ENCODE data around the gene ATAD5.
"Not testable (repeated sequence)": the region's sequence is repeated elsewhere in the genome, so short reads cannot be mapped to it uniquely, and the experiment has no call there.

The ATAD5 gene

DNA sequence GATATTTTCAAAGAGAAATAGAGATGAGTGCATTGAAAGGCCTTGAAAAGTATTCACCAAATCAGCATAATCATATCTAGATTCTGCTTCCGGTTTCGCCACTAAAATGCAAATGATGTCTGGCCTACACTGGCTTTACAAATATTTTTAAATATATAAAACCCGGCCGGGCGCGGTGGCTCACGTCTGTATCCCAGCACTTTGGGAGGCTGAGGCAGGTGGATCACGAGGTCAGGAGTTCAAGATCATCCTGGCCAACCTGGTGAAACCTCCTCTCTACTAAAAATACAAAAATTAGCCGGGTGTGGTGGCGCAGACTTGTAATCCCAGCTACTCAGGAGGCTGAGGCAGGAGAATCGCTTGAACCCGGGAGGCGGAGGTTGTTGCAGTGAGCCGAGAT lies 8.8 kb upstream of the ATAD5 start:
- DNase-seq = not testable (repeated sequence)

GRCh38 chr17:30823421-30823820 lies 8.3 kb upstream of the ATAD5 start:
- DNase-seq = no peak

DNA sequence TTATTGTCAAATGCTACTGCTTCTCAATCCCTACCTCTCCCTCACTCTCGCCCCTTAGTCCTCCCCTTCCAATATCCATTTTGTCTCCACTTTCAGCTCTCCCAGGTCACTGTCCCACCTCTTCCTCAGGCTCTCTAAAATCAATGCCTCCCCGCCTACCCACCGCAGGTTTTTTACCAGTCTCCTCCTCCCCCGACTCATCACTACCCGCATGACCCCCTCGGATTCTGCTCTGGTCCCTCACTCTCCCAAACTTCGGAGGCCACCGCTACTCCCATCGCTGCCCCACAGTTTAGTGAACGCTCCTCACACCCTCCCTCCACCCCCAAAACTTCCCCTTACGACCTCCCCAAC lies 7.8 kb upstream of the ATAD5 start:
- no peak for DNase-seq

- DNase-seq = peak; percentile 88
Observed at GRCh38 chr17:30824356-30825145, 7.2 kb upstream of the ATAD5 start, which contains the start of gene CRLF3. Gene CRLF3 (minus strand): TSS chr17:30824692. CDS start chr17:30824651, 41 bp downstream.

DNA sequence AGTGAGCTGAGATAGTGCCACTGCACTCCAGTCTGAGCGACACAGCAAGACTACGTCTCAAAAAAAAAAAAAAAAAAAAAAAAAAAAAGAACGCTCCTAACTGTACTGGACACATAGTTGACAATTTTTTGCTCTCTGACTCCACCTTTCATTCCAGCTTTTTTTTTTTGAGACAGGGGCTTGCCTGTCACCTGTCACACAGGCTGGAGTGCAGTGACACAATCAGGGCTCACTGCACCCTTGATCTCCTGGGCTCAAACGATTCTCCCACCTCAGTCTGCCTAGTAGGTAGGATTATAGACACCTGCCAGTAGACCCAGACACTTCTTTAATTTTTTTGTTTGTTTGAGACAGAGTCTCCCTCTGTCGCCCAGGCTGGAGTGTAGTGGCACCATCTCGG lies 4.7 kb upstream of the ATAD5 start:
- no peak for DNase-seq

DNA sequence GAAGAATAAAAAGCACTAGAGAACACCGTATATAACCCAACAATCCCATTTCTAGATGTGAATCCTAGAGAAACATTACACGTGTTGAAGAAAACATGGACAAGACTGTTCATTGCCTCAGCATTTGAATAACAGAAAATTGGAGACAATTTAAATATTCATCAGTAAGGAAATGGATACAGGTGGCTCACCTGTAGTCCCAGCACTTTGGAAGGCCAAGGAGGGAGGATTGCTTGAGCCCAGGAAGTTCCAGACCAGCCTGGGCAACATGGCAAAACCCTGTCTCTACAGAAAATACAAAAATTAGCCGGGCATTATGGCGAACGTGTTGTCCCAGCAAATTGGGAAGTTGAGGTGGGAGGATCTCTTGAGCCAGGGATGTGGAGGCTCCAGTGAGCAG lies 2.7 kb upstream of the ATAD5 start:
- no peak for DNase-seq

DNA sequence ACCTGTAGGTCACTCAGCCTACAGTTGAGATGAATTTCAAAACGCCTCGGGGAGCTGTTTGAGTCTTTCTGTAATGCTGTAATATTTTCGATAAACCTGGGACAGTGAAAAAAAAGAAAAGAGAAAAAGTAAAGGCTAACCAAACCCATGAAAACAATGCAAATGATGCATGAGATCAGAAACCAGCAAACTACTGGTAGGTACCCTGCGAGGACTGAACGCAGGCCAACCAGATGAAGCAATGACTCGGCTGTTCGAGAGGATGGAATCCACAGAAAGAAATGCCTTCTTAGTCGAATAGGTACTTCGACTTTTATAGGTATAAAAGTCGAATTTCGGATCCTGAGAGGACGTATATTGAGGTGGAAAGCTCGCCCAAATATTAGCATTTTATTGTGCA lies 509 bp upstream of the ATAD5 start:
- no peak for DNase-seq

GRCh38 chr17:30832438-30833124 lies 815 bp downstream of the ATAD5 start:
- DNase-seq = no peak

DNA sequence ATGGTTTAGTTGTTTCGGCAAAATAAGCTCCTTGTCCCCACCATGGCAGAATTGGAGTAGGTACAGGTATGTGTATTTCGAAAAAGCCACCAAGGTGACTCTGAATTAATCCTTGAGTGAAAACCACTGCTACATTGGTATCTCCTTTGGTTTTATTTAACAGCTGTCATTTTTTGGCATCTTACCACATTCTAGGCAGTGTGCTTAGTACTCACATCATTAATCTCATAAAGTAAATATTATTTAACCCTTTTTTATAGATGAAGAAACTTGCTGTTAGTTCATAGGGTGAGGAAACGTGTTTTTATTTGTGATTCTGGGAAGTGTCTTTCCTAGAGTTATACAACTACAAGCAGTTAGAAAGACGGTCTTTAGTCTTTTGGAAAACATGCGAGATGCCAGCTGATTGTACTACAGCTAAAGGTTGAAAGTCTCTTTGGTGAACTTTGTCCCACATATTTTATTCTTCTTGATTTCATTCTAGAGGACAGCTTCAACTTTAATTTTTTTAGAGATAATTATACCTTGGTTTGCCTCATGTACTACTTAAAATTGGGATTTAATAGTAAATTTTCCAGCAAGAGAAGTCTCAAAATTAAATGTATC lies 6.5 kb downstream of the ATAD5 start:
- no peak for DNase-seq

GRCh38 chr17:30840771-30841170 lies 9.0 kb downstream of the ATAD5 start:
- DNase-seq = no peak

DNA sequence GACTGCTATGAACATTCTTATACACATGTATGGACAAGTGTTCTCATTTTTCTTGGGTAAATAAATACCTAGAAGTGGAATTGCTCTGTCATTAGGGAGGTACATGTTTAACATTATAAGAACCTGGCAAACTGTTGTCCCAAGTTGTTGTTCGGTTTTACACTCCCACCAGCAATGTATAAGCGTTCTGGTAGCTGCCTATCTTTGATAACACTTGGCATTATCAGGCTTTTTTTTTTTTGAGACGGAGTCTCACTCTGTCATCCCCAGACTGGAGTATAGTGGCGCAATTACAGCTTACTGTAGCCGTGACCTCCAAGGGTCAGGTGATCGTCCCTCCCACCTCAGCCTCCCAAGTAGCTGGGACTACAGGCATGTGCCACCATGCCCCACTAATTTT lies 16.3 kb downstream of the ATAD5 start:
- DNase-seq = no peak

DNA sequence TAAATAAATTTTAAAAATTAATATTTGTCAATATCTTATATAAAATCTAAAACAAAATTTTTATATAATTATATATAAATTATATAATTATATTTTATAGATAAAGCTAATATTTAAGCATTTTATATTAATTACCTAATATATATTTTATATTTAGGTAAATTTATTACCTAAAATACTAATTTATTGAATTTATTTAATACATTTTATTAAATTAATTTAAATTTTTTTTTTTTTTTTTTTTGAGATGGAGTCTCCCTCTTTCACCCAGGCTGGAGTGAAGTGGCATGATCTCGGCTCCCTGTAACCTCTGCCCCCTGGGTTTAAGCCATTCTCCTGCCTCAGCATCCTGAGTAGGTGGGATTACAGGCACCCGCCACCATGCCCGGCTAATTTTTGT lies 22.4 kb downstream of the ATAD5 start:
- no peak for DNase-seq

DNA sequence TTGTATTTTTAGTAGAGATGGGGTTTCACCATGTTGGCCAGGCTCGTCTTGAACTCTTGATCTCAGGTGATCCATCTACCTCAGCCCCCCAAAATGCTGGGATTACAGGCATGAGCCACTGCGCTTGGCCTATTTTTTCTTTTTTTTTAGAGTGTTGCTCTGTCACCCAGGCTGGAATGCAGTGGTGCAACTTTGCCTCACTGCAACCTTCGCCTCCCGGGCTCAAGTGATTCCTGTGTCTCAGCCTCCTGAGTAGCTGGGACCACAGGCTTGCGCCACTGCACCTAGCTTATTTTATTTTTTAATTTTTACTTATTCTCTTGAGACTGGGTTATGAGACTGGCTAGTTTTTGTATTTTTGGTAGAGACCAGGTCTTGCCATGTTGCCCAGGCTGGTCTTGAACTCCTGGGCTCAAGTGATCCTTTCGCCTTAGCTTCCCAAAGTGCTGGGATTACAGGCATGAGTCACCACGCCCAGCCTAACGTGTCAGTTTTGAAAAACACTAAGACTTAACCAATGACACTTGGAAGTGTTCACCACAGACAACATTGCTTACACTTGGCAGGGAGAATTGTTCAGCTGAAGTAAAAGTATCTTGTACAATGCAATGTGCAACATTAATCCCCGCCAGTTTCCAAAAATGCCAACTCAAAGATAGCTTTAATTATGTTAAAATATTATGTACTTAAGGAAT lies 26.9 kb downstream of the ATAD5 start:
- DNase-seq = no peak

GRCh38 chr17:30864636-30865035 lies 32.9 kb downstream of the ATAD5 start:
- DNase-seq = no peak

GRCh38 chr17:30869005-30869404 lies 37.2 kb downstream of the ATAD5 start:
- no peak for DNase-seq

GRCh38 chr17:30886187-30886586 lies 54.4 kb downstream of the ATAD5 start:
- no peak for DNase-seq

DNA sequence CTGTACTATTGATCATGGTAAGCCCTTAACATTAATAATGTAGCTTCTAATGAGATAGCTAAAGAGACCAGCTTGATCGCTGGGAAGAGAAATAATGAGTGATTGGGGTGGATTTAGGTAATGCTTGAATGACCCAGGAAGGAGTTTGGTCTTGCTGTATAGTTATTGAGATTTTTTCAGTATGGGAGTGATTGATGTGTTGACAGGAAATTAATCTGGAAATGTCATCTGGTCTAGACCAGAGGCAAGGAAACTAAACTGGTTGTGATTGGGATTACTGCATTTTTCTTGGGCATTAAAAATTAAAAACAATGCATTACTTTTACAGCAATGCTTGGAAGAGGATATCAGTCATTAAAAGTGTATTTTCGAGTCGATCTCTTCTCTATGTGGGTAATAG lies 62.5 kb downstream of the ATAD5 start:
- no peak for DNase-seq

DNA sequence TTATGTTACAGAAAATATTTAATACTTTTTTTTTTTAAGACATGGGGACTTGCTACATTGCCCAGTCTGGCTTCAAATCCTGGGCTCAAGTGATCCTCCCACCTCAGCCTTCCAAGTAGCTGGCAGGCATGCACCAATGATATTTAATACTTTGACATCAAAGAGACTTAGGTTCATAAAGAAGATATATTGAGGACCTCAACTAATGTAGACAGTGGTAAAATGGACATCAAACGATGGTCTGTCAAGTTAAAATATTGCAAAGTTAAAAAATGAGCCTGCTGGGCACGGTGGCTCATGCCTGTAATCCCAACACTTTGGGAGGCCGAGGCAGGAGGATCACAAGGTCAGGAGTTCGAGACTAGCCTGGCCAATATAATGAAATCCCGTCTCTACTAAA lies 65.5 kb downstream of the ATAD5 start:
- DNase-seq = no peak

DNA sequence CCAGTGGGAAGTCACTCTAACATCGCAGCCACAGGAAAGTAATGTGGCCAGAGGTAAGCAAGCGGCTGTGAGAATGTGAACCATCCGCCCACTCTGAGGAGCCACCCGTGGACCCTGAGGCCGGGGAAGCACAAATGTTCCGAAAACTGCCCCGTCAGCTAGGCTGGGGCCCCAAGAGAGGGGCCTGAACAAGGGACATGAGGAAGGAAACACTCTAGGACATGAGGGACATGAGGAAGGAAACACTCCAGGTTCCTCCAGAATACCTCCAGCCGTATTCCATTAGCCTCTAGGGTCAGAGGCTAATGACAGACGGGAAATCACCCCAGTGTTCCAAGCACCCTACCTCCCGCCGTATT lies 74.0 kb downstream of the ATAD5 start:
- peak; percentile 6 for DNase-seq

DNA sequence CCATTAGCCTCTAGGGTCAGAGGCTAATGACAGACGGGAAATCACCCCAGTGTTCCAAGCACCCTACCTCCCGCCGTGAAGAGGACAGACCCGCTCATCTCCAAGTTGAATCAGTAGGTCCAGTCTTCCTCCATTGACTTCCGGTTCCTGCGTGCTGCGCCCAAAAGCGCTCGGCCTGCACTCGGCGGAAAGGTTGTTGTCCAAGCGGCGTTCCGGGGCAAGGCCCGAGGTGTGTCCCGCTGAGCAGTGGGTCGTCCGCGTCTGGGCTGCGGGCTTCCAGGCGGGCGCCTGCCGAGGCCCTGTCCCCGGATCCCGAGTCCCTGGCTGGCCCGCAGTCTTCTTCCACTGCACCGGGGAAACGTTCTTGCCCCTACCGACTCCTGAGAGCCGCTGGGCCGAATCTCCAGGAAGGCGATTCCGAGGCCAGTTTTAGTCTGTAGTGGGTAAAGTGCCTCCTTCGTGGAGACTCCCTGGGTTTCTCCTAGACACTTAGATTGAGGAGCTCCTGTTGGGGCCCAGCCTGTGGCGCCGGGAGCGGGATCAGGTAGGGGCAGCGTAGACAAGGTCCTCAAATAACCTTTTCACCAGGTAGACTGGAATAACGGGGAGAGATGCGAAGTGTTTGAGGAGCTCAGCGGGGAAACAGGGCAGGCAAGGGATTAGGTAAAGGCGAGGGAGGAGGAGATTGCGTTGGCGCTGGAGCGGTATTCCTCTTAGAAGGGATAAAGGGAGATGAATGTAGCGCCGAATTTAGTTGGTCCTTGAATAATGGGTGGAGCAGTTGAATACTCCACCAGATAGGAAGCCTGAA lies 74.5 kb downstream of the ATAD5 start, which contains the start of gene TEFM:
TEFM (minus strand) TSS at position 138 of the 811 bp plus-strand sequence; CDS start at position 98, 40 bp downstream.
- DNase-seq = peak; percentile 84

DNA sequence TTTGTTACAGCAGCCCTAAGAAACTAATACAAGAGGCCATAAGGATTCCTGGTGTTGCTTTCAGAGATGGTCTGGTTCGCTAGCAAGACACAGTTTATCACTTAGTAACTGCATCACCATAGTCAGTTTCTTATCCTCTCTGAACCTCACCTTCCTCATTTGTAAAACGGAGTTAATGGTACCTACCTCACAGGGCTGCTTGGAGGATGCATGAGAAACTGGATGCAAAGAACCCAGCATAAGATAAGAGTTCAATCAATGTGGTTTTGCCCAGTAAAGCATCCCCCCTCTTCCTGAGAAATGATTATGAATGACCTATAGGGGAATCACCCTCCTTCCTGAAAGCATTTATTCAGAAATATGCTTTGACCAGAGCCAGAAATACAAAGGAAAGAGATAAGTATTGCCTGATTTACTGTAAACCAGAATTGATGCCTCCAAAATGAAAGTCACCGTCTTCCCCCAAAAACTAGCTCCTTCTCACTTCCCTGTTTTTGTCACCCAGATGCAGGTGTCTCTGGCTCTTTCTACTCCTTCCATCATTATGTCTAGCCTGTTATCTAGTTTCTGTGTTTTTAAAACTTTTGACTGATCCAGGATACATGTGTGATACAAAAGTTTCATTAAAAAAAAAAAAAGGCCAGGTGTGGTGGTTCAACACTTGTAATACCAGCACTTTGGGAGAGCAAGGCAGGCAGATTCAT lies 77.1 kb downstream of the ATAD5 start:
- DNase-seq = no peak

GRCh38 chr17:30910151-30910550 lies 78.4 kb downstream of the ATAD5 start:
- not testable (repeated sequence) for DNase-seq

All from activated CD4-positive, alpha-beta T cell treated with anti-CD3 and anti-CD28 coated beads, Interleukin-2, amount 50 U/mL, for 1 hour (primary cell).